Lower leg skin (tissue), 3 donors: ENCODE measurements around the gene GDPD4.

ENCODE experiments used
- POLR2A ChIP-seq, 2 donors: fragments of 450-650 bp; IDR thresholded peaks; one replicate each; pipeline ENCODE4 v1.6.1; 2016 to 2017; ENCODE audit warnings: antibody characterized with exemption in 2 of 2, mild to moderate bottlenecking in 1 of 2, moderate library complexity in 1 of 2
- TF ChIP-seq, protein P1 (sequence below), 3 donors: fragments of 450-650 bp; IDR thresholded peaks; one replicate each; pipeline ENCODE4 v1.5.1; 2016; ENCODE audit warnings: antibody characterized with exemption in 3 of 3, mild to moderate bottlenecking in 3 of 3, moderate library complexity in 2 of 3

DNA sequence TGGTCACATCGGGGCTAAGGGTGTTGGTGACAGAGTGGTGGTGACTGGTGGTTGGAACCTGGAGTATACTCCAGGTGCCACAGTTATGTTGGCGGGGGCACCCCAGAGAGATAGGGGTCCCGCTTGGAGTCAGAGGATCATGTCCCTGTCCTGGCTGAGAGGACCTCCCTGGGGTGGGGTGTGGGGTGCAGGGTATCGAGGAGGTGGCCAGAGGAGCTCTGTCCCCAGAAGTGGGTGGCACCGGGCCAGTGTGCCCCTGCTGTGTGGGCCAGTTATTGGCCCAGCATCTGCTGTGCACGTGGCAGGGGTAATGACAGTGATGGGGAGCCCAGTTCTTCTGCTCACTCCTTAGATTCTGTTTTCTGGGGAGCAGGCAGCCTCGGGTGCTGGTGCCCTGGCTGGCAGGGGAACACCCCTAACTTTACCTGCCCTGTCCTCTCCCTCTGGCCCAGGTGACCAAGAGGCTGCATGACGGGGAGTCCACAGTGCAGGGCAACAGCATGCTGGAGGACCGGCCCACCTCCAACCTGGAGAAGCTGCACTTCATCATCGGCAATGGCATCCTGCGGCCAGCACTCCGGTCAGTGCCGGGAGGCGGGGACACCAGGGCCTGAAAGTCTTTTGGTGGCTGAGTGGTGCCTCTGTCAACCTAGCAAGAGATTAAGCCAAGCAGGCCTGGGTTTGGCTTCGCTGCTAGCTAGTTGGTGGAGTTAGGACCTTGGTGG lies 117.2 kb downstream of the GDPD4 start:
- TF ChIP-seq, protein P1, sequence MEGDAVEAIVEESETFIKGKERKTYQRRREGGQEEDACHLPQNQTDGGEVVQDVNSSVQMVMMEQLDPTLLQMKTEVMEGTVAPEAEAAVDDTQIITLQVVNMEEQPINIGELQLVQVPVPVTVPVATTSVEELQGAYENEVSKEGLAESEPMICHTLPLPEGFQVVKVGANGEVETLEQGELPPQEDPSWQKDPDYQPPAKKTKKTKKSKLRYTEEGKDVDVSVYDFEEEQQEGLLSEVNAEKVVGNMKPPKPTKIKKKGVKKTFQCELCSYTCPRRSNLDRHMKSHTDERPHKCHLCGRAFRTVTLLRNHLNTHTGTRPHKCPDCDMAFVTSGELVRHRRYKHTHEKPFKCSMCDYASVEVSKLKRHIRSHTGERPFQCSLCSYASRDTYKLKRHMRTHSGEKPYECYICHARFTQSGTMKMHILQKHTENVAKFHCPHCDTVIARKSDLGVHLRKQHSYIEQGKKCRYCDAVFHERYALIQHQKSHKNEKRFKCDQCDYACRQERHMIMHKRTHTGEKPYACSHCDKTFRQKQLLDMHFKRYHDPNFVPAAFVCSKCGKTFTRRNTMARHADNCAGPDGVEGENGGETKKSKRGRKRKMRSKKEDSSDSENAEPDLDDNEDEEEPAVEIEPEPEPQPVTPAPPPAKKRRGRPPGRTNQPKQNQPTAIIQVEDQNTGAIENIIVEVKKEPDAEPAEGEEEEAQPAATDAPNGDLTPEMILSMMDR (IDR thresholded peaks at IDR 0.05): no peak
- TF ChIP-seq POLR2A (IDR thresholded peaks at IDR 0.05): no peak
